HEK293 (cell line): ENCODE measurements around the gene ABLIM3.

Experiments
- INSM2 ChIP-seq: fragments of 450-650 bp; formaldehyde crosslinking; IDR thresholded peaks from 2 replicates; pipeline ENCODE4 v1.5.1; 2016; ENCODE audit warnings: missing biosample characterization, missing genetic modification characterization
- KLF8 ChIP-seq: fragments of 450-650 bp; formaldehyde crosslinking; IDR thresholded peaks from 2 replicates; pipeline ENCODE4 v1.5.1; 2016; ENCODE audit warnings: missing biosample characterization, missing genetic modification characterization
- MEIS1 ChIP-seq: sonication (generic); formaldehyde crosslinking; IDR thresholded peaks from 2 replicates; pipeline ENCODE4 v1.8.1; 2022; ENCODE audit warnings: missing genetic modification reagents, mild to moderate bottlenecking, borderline replicate concordance
- ZBTB20 ChIP-seq: fragments of 450-650 bp; formaldehyde crosslinking; IDR thresholded peaks from 2 replicates; pipeline ENCODE4 v1.5.1; 2016; ENCODE audit warnings: missing biosample characterization, missing genetic modification characterization
- ZBTB49 ChIP-seq: fragments of 450-650 bp; formaldehyde crosslinking; IDR thresholded peaks from 2 replicates; pipeline ENCODE4 v1.5.1; 2016; ENCODE audit warnings: missing biosample characterization, missing genetic modification characterization, low read depth
- ZFP69B ChIP-seq: fragments of 450-650 bp; formaldehyde crosslinking; IDR thresholded peaks from 2 replicates; pipeline ENCODE4 v1.5.1; 2016; ENCODE audit warnings: missing biosample characterization, missing genetic modification characterization
- ZNF114 ChIP-seq: fragments of 450-650 bp; formaldehyde crosslinking; IDR thresholded peaks from 2 replicates; pipeline ENCODE4 v1.5.0; 2017; ENCODE audit warnings: missing biosample characterization, missing genetic modification characterization
- ZNF138 ChIP-seq: fragments of 450-650 bp; formaldehyde crosslinking; IDR thresholded peaks from 2 replicates; pipeline ENCODE4 v1.5.1; 2016; ENCODE audit warnings: missing biosample characterization, missing genetic modification characterization, borderline replicate concordance
- ZNF18 ChIP-seq: fragments of 450-650 bp; formaldehyde crosslinking; IDR thresholded peaks from 2 replicates; pipeline ENCODE4 v1.5.1; 2016; ENCODE audit warnings: missing biosample characterization, missing genetic modification characterization
- ZNF280D ChIP-seq: fragments of 450-650 bp; formaldehyde crosslinking; IDR thresholded peaks from 2 replicates; pipeline ENCODE4 v1.5.1; 2016; ENCODE audit warnings: missing biosample characterization, missing genetic modification characterization
- ZNF341 ChIP-seq: fragments of 450-650 bp; formaldehyde crosslinking; IDR thresholded peaks from 2 replicates; pipeline ENCODE4; 2016; ENCODE audit warnings: low read depth, missing biosample characterization, missing genetic modification characterization
- ZNF404 ChIP-seq: fragments of 450-650 bp; formaldehyde crosslinking; IDR thresholded peaks from 2 replicates; pipeline ENCODE4 v1.5.1; 2017; ENCODE audit warnings: missing biosample characterization, missing genetic modification characterization
- ZNF433 ChIP-seq: fragments of 450-650 bp; formaldehyde crosslinking; IDR thresholded peaks from 2 replicates; pipeline ENCODE4 v1.5.1; 2016; ENCODE audit warnings: missing biosample characterization, missing genetic modification characterization, low read depth
- ZNF518A ChIP-seq: fragments of 450-650 bp; formaldehyde crosslinking; conservative IDR thresholded peaks from 2 replicates; pipeline ENCODE4 v1.5.1; 2016; ENCODE audit warnings: low read depth, missing biosample characterization, missing genetic modification characterization
- ZNF544 ChIP-seq: fragments of 450-650 bp; formaldehyde crosslinking; IDR thresholded peaks from 2 replicates; pipeline ENCODE4 v1.5.0; 2017; ENCODE audit warnings: missing biosample characterization, missing genetic modification characterization
- ZNF639 ChIP-seq: fragments of 450-650 bp; formaldehyde crosslinking; IDR thresholded peaks from 2 replicates; pipeline ENCODE4 v1.5.1; 2016; ENCODE audit warnings: missing biosample characterization, missing genetic modification characterization
- ZNF654 ChIP-seq: fragments of 450-650 bp; formaldehyde crosslinking; IDR thresholded peaks from 2 replicates; pipeline ENCODE4 v1.5.1; 2016; ENCODE audit warnings: low read depth, missing biosample characterization, missing genetic modification characterization
- ZNF701 ChIP-seq: fragments of 450-650 bp; formaldehyde crosslinking; IDR thresholded peaks from 2 replicates; pipeline ENCODE4 v1.5.1; 2016; ENCODE audit warnings: missing biosample characterization, missing genetic modification characterization
- ZNF768 ChIP-seq: fragments of 450-650 bp; formaldehyde crosslinking; IDR thresholded peaks from 2 replicates; pipeline ENCODE4 v1.5.1; 2018; ENCODE audit warnings: missing biosample characterization, mild to moderate bottlenecking, missing genetic modification characterization
- ZSCAN30 ChIP-seq: fragments of 450-650 bp; IDR thresholded peaks from 2 replicates; pipeline ENCODE4 v1.5.1; 2018; ENCODE audit warnings: missing biosample characterization, mild to moderate bottlenecking, missing genetic modification characterization, moderate library complexity
- ZSCAN4 ChIP-seq: fragments of 450-650 bp; formaldehyde crosslinking; IDR thresholded peaks from 2 replicates; pipeline ENCODE4 v1.5.1; 2017; ENCODE audit warnings: missing biosample characterization, missing genetic modification characterization
- ZSCAN5A ChIP-seq: fragments of 450-650 bp; formaldehyde crosslinking; IDR thresholded peaks from 2 replicates; pipeline ENCODE4 v1.5.1; 2016; ENCODE audit warnings: missing biosample characterization, missing genetic modification characterization

ABLIM3 gene

GRCh38 chr5:149210968-149211490 lies 69.7 kb downstream of the ABLIM3 start (continued):
- no peak for TF ChIP-seq ZNF18
- TF ChIP-seq ZBTB49: no peak
- TF ChIP-seq ZNF768 (tag by site-specific recombination): no peak
- no peak for TF ChIP-seq ZNF114 (tag by site-specific recombination)
- TF ChIP-seq ZFP69B (tag by site-specific recombination): no peak
- TF ChIP-seq ZBTB20 (tag by site-specific recombination): no peak
- TF ChIP-seq ZSCAN4 (tag by site-specific recombination): no peak
- 0 out of 2 replicates have a peak, but pooled peaks have one; percentile 29 for TF ChIP-seq ZNF433
- TF ChIP-seq ZNF341 (tag by site-specific recombination): no peak
- no peak for TF ChIP-seq ZSCAN5A (tag by site-specific recombination)
- no peak for TF ChIP-seq ZNF280D (tag by site-specific recombination)
- TF ChIP-seq ZSCAN30: no peak
- TF ChIP-seq MEIS1 (CRISPR knock-in tag): no peak
- peak; percentile 27 for TF ChIP-seq ZNF654 (tag by site-specific recombination)
- TF ChIP-seq ZNF138 (tag by site-specific recombination): no peak
- no peak for TF ChIP-seq ZNF701 (tag by site-specific recombination)
- TF ChIP-seq KLF8 (tag by site-specific recombination): no peak
- TF ChIP-seq ZNF518A: peak; percentile 86
- no peak for TF ChIP-seq ZNF404 (tag by site-specific recombination)
- TF ChIP-seq ZNF544 (tag by site-specific recombination): no peak
- TF ChIP-seq ZNF639 (tag by site-specific recombination): no peak
- no peak for TF ChIP-seq INSM2 (tag by site-specific recombination)
